KMS-11 (cell line): ENCODE data around the gene DIS3L2.
"Not testable (repeated sequence)": the region's sequence is repeated elsewhere in the genome, so short reads cannot be mapped to it uniquely, and the experiment has no call there.

ENCODE experiments used
- H2AFZ ChIP-seq: fragments of 200-600 bp; sonication (generic); 2 replicates; pipeline ENCODE4 v1.6.1; 2016; ENCODE audit warnings: antibody characterized with exemption, mixed run types, low read depth
- H3K27ac ChIP-seq: fragments of 200-600 bp; sonication (generic); 2 replicates; pipeline ENCODE4 v1.6.1; 2016; ENCODE audit warnings: mild to moderate bottlenecking, mixed run types
- H3K27me3 ChIP-seq: fragments of 200-600 bp; sonication (generic); 2 replicates; pipeline ENCODE4 v1.6.1; 2017; ENCODE audit warnings: mild to moderate bottlenecking, low read depth, mixed run types, moderate library complexity; ENCODE audit not compliant: insufficient read depth
- H3K36me3 ChIP-seq: fragments of 200-600 bp; sonication (generic); 2 replicates; pipeline ENCODE4 v1.6.1; 2017; ENCODE audit warnings: mild to moderate bottlenecking, mixed run types; ENCODE audit not compliant: insufficient read depth
- H3K4me1 ChIP-seq: fragments of 200-600 bp; sonication (generic); 2 replicates; pipeline ENCODE4 v1.6.1; 2016; ENCODE audit warnings: mild to moderate bottlenecking, low read depth, mixed run types; ENCODE audit not compliant: poor library complexity, severe bottlenecking
- H3K4me2 ChIP-seq: fragments of 200-600 bp; sonication (generic); 2 replicates; pipeline ENCODE4 v1.7.0; 2016; ENCODE audit warnings: mild to moderate bottlenecking, mixed run types
- H3K4me3 ChIP-seq: fragments of 200-600 bp; sonication (generic); IDR thresholded peaks from 2 replicates; pipeline ENCODE4 v1.6.1; 2017; ENCODE audit warnings: low read depth, low read length, mixed read lengths; ENCODE audit not compliant: insufficient read depth
- H3K79me2 ChIP-seq: fragments of 200-600 bp; sonication (generic); 2 replicates; pipeline ENCODE4 v1.6.1; 2016; ENCODE audit warnings: low read depth, mixed run types; ENCODE audit not compliant: insufficient read depth
- H3K9ac ChIP-seq: fragments of 200-600 bp; sonication (generic); 2 replicates; pipeline ENCODE4 v1.6.1; 2016; ENCODE audit warnings: mild to moderate bottlenecking, mixed run types
- H4K20me1 ChIP-seq: fragments of 200-600 bp; sonication (generic); 2 replicates; pipeline ENCODE4 v1.6.1; 2016; ENCODE audit warnings: mild to moderate bottlenecking, mixed run types; ENCODE audit not compliant: insufficient read depth
- TF ChIP-seq, protein P1 (sequence below): fragments of 200-600 bp; sonication (generic); conservative IDR thresholded peaks from 2 replicates; pipeline ENCODE4 v1.6.1; 2017; ENCODE audit warnings: low read depth, mild to moderate bottlenecking, antibody characterized with exemption, low read length, moderate library complexity, mixed read lengths

The DIS3L2 gene

DNA sequence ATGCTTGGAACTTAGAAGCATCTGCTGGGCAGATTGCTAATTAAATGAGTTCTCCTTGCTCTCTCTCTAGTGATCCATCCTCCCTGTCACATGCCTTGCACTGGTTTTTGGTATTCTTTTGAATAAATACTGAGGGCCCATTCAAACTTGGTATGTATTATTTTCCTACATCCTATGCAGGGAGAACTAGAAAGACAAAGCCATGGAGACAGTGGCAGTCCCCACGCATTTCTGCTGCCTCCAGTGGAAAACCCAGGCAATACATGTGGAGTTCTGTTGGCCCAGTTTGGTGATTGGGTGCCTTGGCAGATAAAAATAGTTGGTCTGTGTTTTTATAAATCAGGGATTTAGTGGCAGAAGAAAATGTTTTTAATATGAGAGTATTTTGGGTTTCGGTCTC is 68.7 kb downstream of the DIS3L2 start:
- Histone ChIP-seq H3K9ac (no peak overlapping the region), H3K79me2 (no peaks in the 10 kb centered on the region; the same call in 1 of the 2 replicates), H3K36me3 (no peaks in the 10 kb centered on the region), H3K4me1 (peaks cover 47% of the 10 kb centered on the region), H2AFZ (no peak overlapping the region), H3K27me3 (no peaks in the 10 kb centered on the region; the same call in 1 of the 2 replicates), H3K4me2 (no peak overlapping the region), H3K4me3 (no peak overlapping the region), H3K27ac (no peak overlapping the region), H4K20me1 (peaks cover 12% of the 10 kb centered on the region; the same call in 1 of the 2 replicates)
- TF ChIP-seq, protein P1, sequence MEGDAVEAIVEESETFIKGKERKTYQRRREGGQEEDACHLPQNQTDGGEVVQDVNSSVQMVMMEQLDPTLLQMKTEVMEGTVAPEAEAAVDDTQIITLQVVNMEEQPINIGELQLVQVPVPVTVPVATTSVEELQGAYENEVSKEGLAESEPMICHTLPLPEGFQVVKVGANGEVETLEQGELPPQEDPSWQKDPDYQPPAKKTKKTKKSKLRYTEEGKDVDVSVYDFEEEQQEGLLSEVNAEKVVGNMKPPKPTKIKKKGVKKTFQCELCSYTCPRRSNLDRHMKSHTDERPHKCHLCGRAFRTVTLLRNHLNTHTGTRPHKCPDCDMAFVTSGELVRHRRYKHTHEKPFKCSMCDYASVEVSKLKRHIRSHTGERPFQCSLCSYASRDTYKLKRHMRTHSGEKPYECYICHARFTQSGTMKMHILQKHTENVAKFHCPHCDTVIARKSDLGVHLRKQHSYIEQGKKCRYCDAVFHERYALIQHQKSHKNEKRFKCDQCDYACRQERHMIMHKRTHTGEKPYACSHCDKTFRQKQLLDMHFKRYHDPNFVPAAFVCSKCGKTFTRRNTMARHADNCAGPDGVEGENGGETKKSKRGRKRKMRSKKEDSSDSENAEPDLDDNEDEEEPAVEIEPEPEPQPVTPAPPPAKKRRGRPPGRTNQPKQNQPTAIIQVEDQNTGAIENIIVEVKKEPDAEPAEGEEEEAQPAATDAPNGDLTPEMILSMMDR = 0 out of 2 replicates have a peak, but pooled peaks have one; percentile 29

DNA sequence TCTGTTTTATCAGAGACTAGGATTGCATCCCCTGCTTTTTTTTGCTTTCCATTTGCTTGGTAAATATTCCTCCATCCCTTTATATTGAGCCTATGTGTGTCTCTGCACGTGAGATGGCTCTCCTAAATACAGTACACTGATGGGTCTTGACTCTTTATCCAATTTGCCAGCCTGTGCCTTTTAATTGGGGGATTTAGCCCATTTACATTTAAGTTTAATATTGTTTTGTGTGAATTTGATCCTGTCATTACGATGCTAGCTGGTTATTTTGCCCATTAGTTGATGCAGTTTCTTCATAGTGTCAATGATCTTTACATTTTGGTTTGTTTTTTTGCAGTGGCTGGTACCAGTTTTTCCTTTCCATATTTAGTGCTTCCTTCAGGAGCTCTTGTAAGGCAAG is 73.8 kb downstream of the DIS3L2 start:
- H2AFZ ChIP-seq, H4K20me1 ChIP-seq, H3K36me3 ChIP-seq, H3K27me3 ChIP-seq, H3K9ac ChIP-seq, H3K79me2 ChIP-seq, H3K4me2 ChIP-seq, H3K27ac ChIP-seq, H3K4me1 ChIP-seq, H3K4me3 ChIP-seq: not testable (repeated sequence)

DNA sequence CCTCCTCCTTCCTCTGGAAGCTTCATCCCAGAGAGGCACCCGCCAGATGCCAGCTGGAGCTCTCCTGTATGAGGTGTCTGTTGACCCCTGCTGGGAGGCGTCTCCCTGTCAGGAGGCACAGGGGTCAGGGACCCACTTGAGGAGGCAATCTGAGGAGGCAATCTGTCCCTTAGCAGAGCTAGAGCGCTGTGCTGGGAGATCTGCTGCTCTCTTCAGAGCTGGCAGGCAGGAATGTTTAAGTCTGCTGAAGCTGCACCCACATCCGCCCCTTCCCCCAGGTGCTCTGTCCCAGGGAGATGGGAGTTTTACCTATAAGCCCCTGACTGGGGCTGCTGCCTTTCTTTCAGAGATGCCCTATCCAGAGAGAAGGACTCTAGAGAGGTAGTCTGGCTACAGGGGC is 75.4 kb downstream of the DIS3L2 start:
- not testable (repeated sequence) for H3K79me2 ChIP-seq, H4K20me1 ChIP-seq, H3K4me3 ChIP-seq, H2AFZ ChIP-seq, H3K36me3 ChIP-seq, H3K9ac ChIP-seq, H3K4me1 ChIP-seq, H3K27ac ChIP-seq, H3K27me3 ChIP-seq, H3K4me2 ChIP-seq

DNA sequence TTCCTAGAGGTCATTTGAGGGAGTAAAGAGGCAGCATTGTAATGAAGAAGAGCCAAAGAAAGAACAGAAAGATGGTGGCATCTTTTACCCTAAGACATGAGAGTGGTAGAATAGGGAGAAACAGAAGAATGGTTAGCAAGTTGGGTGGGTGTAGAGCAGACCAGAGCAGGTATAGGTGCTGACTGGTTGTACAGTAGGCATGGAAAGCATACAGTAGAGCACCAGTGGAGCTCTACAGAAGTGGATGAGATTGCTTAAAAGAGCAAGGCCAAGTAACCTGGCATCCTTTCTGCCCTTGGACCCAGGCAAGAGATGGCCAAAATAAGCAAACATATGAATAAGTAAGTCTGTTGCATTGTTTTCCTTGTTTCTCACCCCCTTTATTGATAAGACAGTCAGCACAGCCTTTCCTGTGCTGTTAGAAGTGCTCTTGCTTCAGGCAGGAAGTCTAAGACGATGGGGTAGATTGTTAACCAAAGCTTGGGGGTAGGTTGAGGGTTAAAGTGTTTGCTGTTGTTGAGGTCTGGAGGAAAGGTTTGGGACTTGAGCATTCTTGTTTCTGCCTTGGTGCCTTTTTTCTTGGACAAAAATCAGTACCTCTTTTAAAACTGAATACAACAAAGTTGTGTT is 76.9 kb downstream of the DIS3L2 start:
- no peak overlapping the region for H3K27ac ChIP-seq
- TF ChIP-seq, protein P1 = no peak
- no peak overlapping the region for H3K9ac ChIP-seq
- H2AFZ ChIP-seq = no peak overlapping the region
- H3K4me3 ChIP-seq = no peak overlapping the region
- no peaks in the 10 kb centered on the region for H3K27me3 ChIP-seq
- no peaks in the 10 kb centered on the region for H3K36me3 ChIP-seq
- H3K79me2 ChIP-seq = no peaks in the 10 kb centered on the region; the same call in 1 of the 2 replicates
- H3K4me1 ChIP-seq = no peaks in the 10 kb centered on the region
- H4K20me1 ChIP-seq = no peaks in the 10 kb centered on the region
- H3K4me2 ChIP-seq = no peak overlapping the region

DNA sequence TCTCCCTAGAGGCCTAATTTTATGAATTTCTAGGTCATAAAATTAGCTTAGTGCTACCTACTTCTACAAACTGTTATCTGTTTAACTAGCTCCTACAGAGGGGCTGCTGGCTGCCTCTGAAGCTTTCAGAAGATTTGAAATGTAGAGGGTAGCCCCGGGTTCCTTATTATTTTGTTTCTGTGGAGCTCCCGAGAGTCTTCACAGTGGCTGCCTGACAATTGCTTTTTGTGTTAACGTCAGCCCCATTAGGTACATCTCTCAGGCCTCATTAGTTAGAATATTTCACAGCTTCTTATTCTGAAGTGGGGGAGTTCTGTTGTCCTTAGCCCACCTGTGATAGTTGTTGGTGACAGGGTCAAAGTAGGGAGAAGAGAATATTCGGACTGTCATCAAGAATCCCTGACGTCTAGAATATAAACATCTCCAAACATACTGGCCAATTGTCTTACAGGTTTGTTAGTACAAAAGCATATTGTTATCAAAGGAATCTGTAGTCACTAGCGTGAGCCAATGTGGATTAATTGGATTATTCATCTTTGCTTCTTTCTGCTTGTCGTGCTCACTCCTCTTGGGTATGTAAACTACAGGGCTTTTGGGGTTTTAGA is 77.5 kb downstream of the DIS3L2 start:
- H3K9ac ChIP-seq = no peak overlapping the region
- H3K4me2 ChIP-seq = no peak overlapping the region

More for the DNA sequence above, 77.5 kb downstream of the DIS3L2 start:
- H3K4me1 ChIP-seq = no peaks in the 10 kb centered on the region
- no peak overlapping the region for H2AFZ ChIP-seq
- no peaks in the 10 kb centered on the region for H3K27me3 ChIP-seq
- no peaks in the 10 kb centered on the region; the same call in 1 of the 2 replicates for H3K79me2 ChIP-seq
- no peaks in the 10 kb centered on the region for H3K36me3 ChIP-seq
- no peaks in the 10 kb centered on the region for H4K20me1 ChIP-seq
- TF ChIP-seq, protein P1 = no peak
- no peak overlapping the region for H3K27ac ChIP-seq
- no peak overlapping the region for H3K4me3 ChIP-seq
